ENCODE measurements around the gene CD274.

Gene CD274

DNA sequence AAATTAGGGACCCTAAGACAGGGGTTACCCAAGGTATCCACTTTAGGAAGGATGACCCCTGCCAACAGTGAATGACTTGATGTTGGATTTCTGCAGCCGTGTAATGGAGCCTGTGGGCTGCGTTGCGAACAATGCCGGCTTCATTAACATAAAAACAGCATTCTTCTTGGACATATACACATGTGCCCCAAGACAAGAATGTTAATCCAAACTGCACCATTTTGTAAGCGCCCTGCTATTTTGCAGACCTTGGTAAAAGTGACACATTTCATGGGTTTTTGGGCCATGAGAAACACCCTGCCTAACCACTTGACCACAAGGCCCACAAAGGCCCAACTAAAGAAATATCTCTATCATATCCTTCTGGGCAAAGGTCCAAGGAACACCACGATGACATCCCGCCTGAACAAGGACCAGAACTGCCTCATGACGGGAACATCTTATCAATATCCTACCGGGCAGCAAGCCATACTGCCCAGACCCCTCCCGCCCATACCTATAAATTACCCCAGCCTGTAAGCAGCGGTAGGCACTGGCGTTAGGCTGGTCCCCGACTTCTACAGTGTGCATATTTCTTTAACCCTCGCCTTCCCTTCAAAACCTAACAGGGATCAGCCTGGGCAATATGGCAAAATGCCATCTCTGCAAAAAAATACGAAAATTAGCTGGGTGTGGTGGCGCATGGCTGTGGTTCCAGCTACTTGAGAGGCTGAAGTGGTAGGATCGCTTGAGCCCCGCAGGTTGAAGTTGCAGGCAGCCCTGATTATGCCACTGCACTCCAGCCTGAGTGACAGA is 50.3 kb downstream of the CD274 start:
- no peak for DNase-seq

DNA sequence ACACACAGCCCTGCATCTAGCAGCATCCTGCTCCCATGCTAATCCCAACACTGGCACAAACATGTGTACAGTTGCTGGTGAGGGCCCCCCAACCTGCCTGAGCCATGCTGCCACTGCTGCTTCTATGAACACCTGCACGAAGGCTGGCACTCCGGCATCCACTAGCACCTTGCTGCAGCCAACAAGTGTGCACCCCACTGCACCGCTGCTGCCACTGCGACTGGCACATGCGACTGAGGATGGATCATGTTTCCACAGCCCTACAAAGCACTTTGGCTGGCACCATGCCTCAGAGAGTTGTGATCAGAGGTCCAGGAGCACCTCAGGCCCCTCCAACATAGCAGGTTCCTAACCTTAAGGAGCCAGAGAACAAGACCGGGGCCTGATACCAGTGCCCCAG is 52.2 kb downstream of the CD274 start:
- DNase-seq, result no peak

GRCh38 chr9:5509573-5509972 is 59.2 kb downstream of the CD274 start:
- no peak for DNase-seq

DNA sequence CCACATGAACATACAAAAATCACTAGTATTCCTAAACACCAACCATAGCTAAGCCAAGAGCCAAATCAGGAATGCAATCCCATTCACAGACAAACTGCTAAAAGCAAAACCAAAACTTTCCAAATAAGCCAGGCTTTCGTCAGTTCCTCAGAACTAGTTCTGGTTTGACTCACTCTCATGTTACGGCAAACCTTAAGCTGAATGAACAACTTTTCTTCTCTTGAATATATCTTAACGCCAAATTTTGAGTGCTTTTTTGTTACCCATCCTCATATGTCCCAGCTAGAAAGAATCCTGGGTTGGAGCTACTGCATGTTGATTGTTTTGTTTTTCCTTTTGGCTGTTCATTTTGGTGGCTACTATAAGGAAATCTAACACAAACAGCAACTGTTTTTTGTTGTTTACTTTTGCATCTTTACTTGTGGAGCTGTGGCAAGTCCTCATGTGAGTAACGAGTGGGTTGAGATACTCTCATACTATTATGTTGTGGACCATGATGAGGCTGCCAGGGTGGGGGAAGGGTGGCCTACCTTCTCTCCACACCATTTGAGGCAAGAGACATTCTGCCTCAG is 60.1 kb downstream of the CD274 start, which contains the start of gene PDCD1LG2:
Gene PDCD1LG2, plus strand, starts transcription at position 172 of the 572 bp plus-strand sequence. CDS start 12,016 bp downstream, outside the sequence.
- DNase-seq, result no peak

- no peak for DNase-seq
These were observed 60.6 kb downstream of the CD274 start for GRCh38 chr9:5510989-5511388.

GRCh38 chr9:5511476-5511875 is 61.1 kb downstream of the CD274 start:
- DNase-seq, result no peak

GRCh38 chr9:5511935-5512580 is 61.7 kb downstream of the CD274 start:
- DNase-seq, result no peak

DNA sequence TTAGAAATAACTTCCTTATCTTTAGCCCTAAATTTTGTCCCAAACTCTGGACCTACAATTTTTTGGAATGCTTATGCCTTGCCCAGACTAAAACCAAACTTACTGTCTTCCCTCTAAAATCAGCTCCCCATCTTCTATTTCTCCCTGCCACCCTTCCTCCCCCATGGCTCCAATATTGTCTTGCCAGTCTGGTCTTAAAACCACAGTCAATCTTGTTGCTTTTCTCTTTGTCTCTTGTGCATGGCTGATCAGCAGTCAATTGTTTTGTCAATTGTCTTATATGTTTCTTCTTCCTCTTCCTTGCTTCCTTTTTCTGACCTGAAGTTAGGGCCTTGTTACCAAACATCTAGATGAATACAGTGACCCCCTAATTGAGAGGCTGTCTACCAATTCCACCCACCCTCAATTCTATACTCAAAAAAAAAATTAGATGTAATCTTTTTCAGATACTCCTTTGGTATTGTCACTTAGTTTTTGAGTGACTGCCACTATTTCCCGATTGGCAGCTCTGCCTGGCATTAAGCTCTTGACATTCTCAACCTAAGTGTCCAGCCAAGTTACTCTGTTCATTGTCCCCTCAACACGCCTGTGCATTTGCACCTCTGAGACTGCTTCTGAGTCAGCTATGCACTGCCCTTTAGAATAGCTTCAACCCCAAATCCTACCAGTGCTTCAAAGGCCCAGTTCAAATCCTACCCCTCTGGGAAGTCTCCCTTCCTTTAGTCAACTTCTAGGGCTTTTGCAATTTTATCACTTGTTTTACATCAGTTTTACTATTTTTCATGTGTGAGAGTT is 62.5 kb downstream of the CD274 start:
- DNase-seq, result no peak

DNA sequence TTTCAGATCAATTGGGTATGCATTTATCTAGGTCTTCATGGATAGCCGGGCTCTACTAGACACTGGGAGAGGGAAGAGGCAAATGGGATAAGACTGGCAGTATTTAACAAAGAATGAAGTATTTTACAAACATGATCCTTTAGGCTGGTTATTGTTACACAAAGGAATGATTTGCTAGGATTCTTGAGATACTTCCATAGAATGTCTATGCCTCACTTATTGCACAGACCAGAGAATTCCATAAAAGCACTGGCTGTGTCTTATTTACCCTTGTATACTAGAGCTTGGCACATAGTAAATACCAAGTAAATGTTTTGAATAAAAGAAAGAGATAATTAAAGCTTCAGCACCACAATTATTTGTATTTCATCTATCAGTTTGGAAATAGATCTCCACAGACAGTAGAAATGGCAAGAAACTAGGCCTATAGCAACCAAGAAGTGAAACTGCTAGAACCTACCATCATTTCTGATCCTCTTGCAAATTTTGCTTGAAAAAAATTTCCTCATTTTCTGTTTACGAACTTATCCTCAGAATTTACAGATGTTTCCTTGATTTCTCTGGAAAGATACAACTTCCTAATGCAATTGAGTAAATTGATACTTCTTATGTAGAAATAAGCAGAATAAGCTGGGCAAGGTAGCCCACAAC is 63.7 kb downstream of the CD274 start:
- DNase-seq, result no peak

DNA sequence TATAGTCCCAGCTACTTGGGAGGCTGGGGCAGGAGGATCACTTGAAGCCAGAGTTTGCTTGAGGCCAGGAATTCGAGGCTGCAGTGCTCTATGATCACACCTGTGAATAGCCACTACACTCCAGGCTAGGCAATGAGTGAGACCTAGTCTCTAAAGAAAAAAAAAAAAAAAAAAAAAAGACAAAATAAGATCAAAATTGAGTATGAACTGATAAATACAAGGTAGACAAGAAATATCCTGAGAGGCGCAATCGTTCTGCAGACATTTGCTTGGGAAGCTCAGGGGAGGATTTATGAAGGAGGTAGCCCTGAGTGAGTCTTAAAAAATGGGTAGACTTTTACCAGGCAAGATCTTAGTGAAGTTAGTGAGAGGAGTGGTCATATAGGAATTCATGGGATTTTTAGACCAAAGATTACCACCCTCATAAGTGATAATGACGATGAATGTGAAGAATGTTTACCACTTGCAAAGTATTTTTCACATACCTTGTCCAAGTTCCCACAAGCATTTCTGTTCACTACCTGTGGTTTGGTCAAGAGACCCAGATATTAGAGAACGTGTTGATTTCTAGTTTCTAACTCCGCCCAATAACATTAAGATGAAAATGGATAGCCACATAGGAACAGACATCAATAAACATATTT is 64.4 kb downstream of the CD274 start:
- DNase-seq, result no peak

DNA sequence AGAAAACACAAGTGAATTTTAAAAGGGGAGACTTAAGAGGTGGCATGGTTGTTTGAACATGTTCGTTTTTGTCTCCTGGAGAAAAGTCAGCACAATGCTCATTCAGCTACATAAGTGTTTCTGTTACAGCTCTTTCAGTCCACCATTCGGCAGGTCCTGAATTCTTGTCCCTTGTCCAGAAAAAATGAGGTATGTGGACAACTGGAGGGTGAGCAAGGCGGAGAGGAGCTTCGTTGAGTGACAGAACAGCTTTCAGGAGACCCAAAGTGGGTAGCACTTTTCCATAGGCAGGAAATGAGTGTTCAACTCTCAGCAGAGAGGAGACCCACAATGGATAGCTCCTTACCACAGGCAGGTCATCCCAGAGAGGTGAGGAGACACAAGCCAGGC is 64.9 kb downstream of the CD274 start:
- DNase-seq, result no peak

GRCh38 chr9:5516453-5517220 is 66.3 kb downstream of the CD274 start:
- DNase-seq, result no peak

GRCh38 chr9:5518171-5518936 is 68.0 kb downstream of the CD274 start:
- no peak for DNase-seq

DNA sequence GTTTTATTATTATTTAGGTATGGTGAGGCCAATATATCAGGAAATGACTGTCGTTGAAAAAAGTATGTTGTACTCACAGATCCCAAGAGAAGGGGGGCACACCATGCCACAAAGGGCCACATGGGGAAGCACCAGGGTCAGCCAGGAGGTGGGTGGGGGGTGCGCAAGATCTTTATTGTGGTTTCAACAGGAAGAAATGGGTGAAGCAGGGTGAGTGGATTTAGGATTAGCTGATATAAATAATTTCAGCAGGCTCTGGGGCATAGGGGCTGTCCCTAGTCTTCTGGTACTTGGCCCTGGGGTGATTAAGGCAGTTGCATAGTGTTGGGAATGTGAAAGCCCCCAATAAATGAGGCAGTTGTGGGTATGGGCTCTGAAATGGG is 68.6 kb downstream of the CD274 start:
- no peak for DNase-seq

Data from NCI-H187 (cell line).